A549 (cell line): ENCODE measurements around the gene DLGAP1. TPM values are rescaled to one million over a fixed set of nuclear protein-coding genes. Genes with fewer than 3 reads are reported as not detected.

Experiments
- ATAC-seq, 2 experiments: fragments of 200-7000 bp in 1 of 2; fragments of >200 bp in 1 of 2; cut with Nextera tagmentation in 1 of 2; cut with Tn5 transposase in 1 of 2; 3 replicates each; pipeline versions ENCODE4 v1.8.0 to v1.9.1; 2018 to 2020; ENCODE audit warnings: mild to moderate bottlenecking in 1 of 2, moderate library complexity in 1 of 2
- CTCF ChIA-PET: fragments of 300-600 bp; sonication (Branson Sonifier 250); formaldehyde crosslinking; extraction: SDS; loops from one replicate; lab custom pipeline; 2021; ENCODE audit warnings: antibody characterized with exemption, inconsistent platforms; lab: Yijun Ruan, JAX
- POLR2A ChIA-PET: fragments of 350-600 bp; formaldehyde crosslinking; extraction: SDS; loops from one replicate; lab custom pipeline; 2021; ENCODE audit warnings: antibody characterized with exemption, inconsistent platforms; lab: Yijun Ruan, JAX
- DNase-seq, 2 experiments: peaks; one replicate each; pipeline versions ENCODE4 v3.0.0 to v3.0.0-alpha.2; 2011 to 2016; ENCODE audit warnings: low read depth in 1 of 2, low spot score in 1 of 2
- FAIRE-seq: peaks from 2 replicates; lab custom pipeline; 2011; peaks lifted over from hg19 to GRCh38; lab: Jason Lieb, UNC
- H3K27ac ChIP-seq, 2 experiments: fragments of >200 bp; sonication (Bioruptor Twin); formaldehyde crosslinking; 3 replicates each; pipeline ENCODE4 v1.5.1; 2016 to 2017
- H3K4me1 ChIP-seq: fragments of >200 bp; sonication (Bioruptor Twin); formaldehyde crosslinking; 3 replicates; pipeline ENCODE4 v1.6.1; 2016
- H3K4me2 ChIP-seq: fragments of >200 bp; sonication (Bioruptor Twin); formaldehyde crosslinking; 3 replicates; pipeline ENCODE4 v1.6.1; 2016
- H3K4me3 ChIP-seq: fragments of >200 bp; sonication (Bioruptor Twin); formaldehyde crosslinking; 3 replicates; pipeline ENCODE4 v1.5.1; 2016
- H3K9me3 ChIP-seq: fragments of >200 bp; sonication (Bioruptor Twin); formaldehyde crosslinking; 3 replicates; pipeline ENCODE4 v1.6.1; 2016
- BHLHE40 ChIP-seq: IDR thresholded peaks from 2 replicates; pipeline ENCODE4 v1.6.1; 2012; ENCODE audit warnings: low read depth, low read length, inconsistent platforms
- CBX8 ChIP-seq: fragments of 200-600 bp; sonication (generic); IDR thresholded peaks from 2 replicates; pipeline ENCODE4 v1.6.1; 2016
- CHD4 ChIP-seq: fragments of 200-600 bp; sonication (generic); IDR thresholded peaks from 2 replicates; pipeline ENCODE4 v1.6.1; 2016; ENCODE audit warnings: antibody characterized with exemption, mild to moderate bottlenecking, borderline replicate concordance
- CTCF ChIP-seq: fragments of >200 bp; sonication (Bioruptor Twin); formaldehyde crosslinking; IDR thresholded peaks from 3 replicates; pipeline ENCODE4 v1.5.1; 2016
- EHF ChIP-seq: fragments of 250-450 bp; sonication (Bioruptor Pico); IDR thresholded peaks from 2 replicates; pipeline ENCODE4 v1.5.0; 2020; ENCODE audit warnings: mild to moderate bottlenecking
- FOSL2 ChIP-seq, 2 experiments: fragments of 450-650 bp in 1 of 2; fragments of >200 bp in 1 of 2; sonication (Bioruptor Twin) in 1 of 2; formaldehyde crosslinking; IDR thresholded peaks; 2 replicates each; pipeline versions ENCODE4 v1.5.0 to v1.6.1; 2016 to 2020; ENCODE audit warnings: mild to moderate bottlenecking in 1 of 2, moderate library complexity in 1 of 2
- GATA3 ChIP-seq: IDR thresholded peaks from 2 replicates; pipeline ENCODE4 v1.6.1; 2012; ENCODE audit warnings: borderline replicate concordance
- HES2 ChIP-seq: fragments of >200 bp; sonication (Bioruptor Twin); formaldehyde crosslinking; IDR thresholded peaks from 2 replicates; pipeline ENCODE4 v1.6.1; 2016
- JUN ChIP-seq, 2 experiments: fragments of >200 bp; sonication (Bioruptor Twin); formaldehyde crosslinking; IDR thresholded peaks; 2 replicates in 1 of 2; 3 replicates in 1 of 2; pipeline ENCODE4 v1.6.1; 2016 to 2017
- PBX3 ChIP-seq: IDR thresholded peaks from 2 replicates; pipeline ENCODE4 v1.6.1; 2012
- PHF8 ChIP-seq: fragments of 200-600 bp; sonication (generic); IDR thresholded peaks from 2 replicates; pipeline ENCODE4 v1.6.1; 2016; ENCODE audit warnings: low read depth, mild to moderate bottlenecking, antibody characterized with exemption, moderate library complexity, borderline replicate concordance
- TP53 ChIP-seq: fragments of 250-450 bp; sonication (Bioruptor Pico); IDR thresholded peaks from 2 replicates; pipeline ENCODE4 v1.5.0; 2021; ENCODE audit warnings: mild to moderate bottlenecking, moderate library complexity
- ZC3H11A ChIP-seq: fragments of 450-650 bp; IDR thresholded peaks from 2 replicates; pipeline ENCODE4 v1.6.1; 2014; ENCODE audit warnings: antibody characterized with exemption, mild to moderate bottlenecking
- ZFP36 ChIP-seq: fragments of 450-650 bp; IDR thresholded peaks from 2 replicates; pipeline ENCODE4 v1.6.1; 2014; ENCODE audit warnings: borderline replicate concordance; ENCODE audit not compliant: partially characterized antibody
- ZSCAN20 ChIP-seq: fragments of 250-450 bp; sonication (Bioruptor Pico); IDR thresholded peaks from 2 replicates; pipeline ENCODE4 v1.8.0; 2022; ENCODE audit warnings: mild to moderate bottlenecking, moderate library complexity
- WGBS: methylation state at CpG from one replicate; pipeline ENCODE4 v1.1.6; 2017; ENCODE audit errors: missing lambda C conversion rate; 5-methylcytosine and 5-hydroxymethylcytosine counted together
- polyA plus RNA-seq, 4 experiments: library from polyadenylated mRNA; depleted of rRNA in 3 of 4; stranded (reverse); fragments of >200 nt; fragmentation: RNase III in 1 of 4; extraction: RNeasy Plus Mini Kit Qiagen cat#74134 plus additional on column Dnase treatment in 1 of 4; gene quantifications; 2 replicates in 3 of 4; 3 replicates in 1 of 4; pipeline ENCODE4 v1.2.3, GENCODE V29; 2011 to 2017
- TF ChIP-seq, protein P1 (sequence below): fragments of 250-450 bp; sonication (Bioruptor Pico); IDR thresholded peaks from 2 replicates; pipeline ENCODE4 v1.5.0; 2020; ENCODE audit warnings: low read depth, mild to moderate bottlenecking, moderate library complexity

Gene DLGAP1
- polyA plus RNA-seq, 2 of the 4 experiments (the other 2 are of a cell fraction), result 0.04 to 0.12 TPM

DNA sequence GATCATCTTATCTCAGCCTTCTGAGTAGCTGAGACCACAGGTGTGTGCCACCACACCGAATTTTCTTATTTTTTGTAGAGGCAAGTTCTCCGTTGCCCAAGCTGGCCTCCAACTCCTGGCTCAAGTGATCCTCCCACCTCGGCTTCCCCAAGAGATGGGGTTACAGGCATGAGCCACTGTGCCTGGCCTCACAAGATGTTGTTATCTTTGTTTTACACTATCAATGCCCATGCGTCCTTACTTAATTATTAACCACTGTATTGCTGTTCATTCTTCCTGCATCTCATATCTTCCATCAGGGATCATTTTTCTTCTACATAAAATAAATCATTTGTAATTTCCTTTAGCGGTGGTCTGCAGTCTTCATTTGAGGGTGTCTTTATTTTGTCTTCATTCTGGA, 823.2 kb downstream of the DLGAP1 start:
- CTCF ChIA-PET, result interaction anchor here (0.6 to 3.8 kb wide), 3 partner anchors 16 to 321 kb away, joined by 3 to 17 read pairs (median 3); no protein-coding TSS in a partner anchor
- H3K9me3 ChIP-seq, result no peaks in the 10 kb centered on the region
- POLR2A ChIA-PET, result no interaction called here
- FAIRE-seq (no peak), ATAC-seq (no peak), DNase-seq (no peak)
- H3K4me1 ChIP-seq, result peaks cover 33% of the 10 kb centered on the region
- TF ChIP-seq FOSL2 (IDR thresholded peaks at IDR 0.05), result no peak
- no peak for TF ChIP-seq FOSL2 (CRISPR knock-in tag; IDR thresholded peaks at IDR 0.05)
- TF ChIP-seq, protein P1, sequence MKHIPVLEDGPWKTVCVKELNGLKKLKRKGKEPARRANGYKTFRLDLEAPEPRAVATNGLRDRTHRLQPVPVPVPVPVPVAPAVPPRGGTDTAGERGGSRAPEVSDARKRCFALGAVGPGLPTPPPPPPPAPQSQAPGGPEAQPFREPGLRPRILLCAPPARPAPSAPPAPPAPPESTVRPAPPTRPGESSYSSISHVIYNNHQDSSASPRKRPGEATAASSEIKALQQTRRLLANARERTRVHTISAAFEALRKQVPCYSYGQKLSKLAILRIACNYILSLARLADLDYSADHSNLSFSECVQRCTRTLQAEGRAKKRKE (CRISPR knock-in tag), result no peak
- no peak for TF ChIP-seq JUN (IDR thresholded peaks at IDR 0.05)
- TF ChIP-seq ZFP36, result no peak
- no peak for TF ChIP-seq GATA3
- TF ChIP-seq CHD4, result no peak
- TF ChIP-seq PBX3, result no peak
- TF ChIP-seq HES2, result no peak
- whole genome bisulfite sequencing, result 76% methylated on average over 5 of the region's 5 CpGs
- no peak overlapping the region for H3K4me2 ChIP-seq
- peak overlapping the region; percentile 38 to 86 for H3K27ac ChIP-seq
- no peak overlapping the region for H3K4me3 ChIP-seq

DNA sequence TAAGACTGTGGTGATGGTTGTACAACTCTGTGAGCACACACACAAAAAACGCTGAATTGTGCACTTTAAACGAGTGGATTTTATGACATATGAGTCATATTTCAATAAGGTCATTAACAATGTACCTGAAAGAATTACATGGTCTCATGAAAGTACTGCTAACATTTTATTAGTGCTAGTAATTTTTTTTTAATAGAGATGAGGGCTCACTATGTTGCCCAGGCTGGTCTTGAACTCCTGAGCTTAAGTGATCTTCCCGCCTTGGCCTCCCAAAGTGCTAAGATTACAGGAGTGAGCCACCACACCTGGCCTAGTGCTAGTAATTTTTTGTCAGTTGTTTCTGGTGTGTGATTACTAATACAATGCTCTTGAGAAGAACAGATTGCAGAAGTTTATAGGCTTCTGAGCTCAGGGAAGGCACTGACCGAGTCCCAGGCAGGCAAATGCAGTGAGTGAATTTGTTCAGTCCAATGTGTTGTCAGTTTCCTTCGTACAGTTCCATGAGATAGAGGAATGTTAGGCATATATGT, 828.1 kb downstream of the DLGAP1 start:
- Histone ChIP-seq H3K4me2 (no peak overlapping the region), H3K4me1 (peaks cover 48% of the 10 kb centered on the region), H3K4me3 (no peak overlapping the region), H3K27ac (peak overlapping the region; percentile 99 to 100)
- WGBS, result 70% methylated on average over 5 of the region's 5 CpGs
- POLR2A ChIA-PET, result interaction anchor here (0.6 to 0.7 kb wide), 3 partner anchors 25 to 40 kb away, joined by 3 to 6 read pairs (median 4); no protein-coding TSS in a partner anchor
- no peak for DNase-seq
- FAIRE-seq, result no peak
- TF ChIP-seq CTCF (no peak), ZSCAN20 (CRISPR knock-in tag) (no peak), CBX8 (no peak), FOSL2 (IDR thresholded peaks at IDR 0.05) (no peak), FOSL2 (CRISPR knock-in tag; IDR thresholded peaks at IDR 0.05) (0 out of 2 replicates have a peak, but pooled peaks have one; percentile 27), ZC3H11A (no peak), BHLHE40 (no peak), PHF8 (no peak), CHD4 (no peak)
- TF ChIP-seq, all 56 proteins: peak for 1
- no peaks in the 10 kb centered on the region for H3K9me3 ChIP-seq
- CTCF ChIA-PET, result interaction anchor here (0.9 to 8.0 kb wide), 5 partner anchors 23 to 39 kb away, joined by 3 to 68 read pairs (median 7); no protein-coding TSS in a partner anchor
- ATAC-seq, result no peak

DNA sequence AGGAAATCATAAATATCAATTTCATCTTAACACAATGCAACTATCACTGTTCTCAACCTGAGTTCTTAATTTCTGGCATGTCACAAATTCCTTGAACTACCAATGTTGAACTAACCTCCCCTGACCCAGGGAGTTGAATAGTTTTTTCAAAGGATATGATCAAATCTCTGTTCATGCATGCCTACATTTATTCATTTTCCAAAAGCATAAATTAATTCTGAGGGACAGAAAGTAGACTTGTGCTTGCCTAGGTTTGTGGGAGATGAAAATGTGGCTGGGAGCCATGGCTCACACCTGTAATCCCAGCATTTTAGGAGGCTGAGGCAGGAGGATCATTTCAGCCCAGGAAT, 829.4 kb downstream of the DLGAP1 start:
- DNase-seq, result no peak
- TF ChIP-seq ZFP36 (no peak), TP53 (CRISPR knock-in tag) (0 out of 2 replicates have a peak, but pooled peaks have one; percentile 40), EHF (CRISPR knock-in tag) (peak; percentile 15; the same call in 1 of the 2 replicates)
- CTCF ChIA-PET, result interaction anchor here (0.7 to 8.0 kb wide), 5 partner anchors 24 to 1433 kb away, joined by 3 to 68 read pairs (median 12); no protein-coding TSS in a partner anchor
- peak overlapping the region; percentile 99 to 100 for H3K27ac ChIP-seq
- peaks cover 56% of the 10 kb centered on the region for H3K4me1 ChIP-seq
- H3K4me2 ChIP-seq, result peak overlapping the region; percentile 71
- POLR2A ChIA-PET, result interaction anchor here (3.0 to 5.4 kb wide), 6 partner anchors 20 to 40 kb away, joined by 26 to 101 read pairs (median 64); no protein-coding TSS in a partner anchor
- ATAC-seq, result no peak
- H3K4me3 ChIP-seq, result peak overlapping the region; percentile 16; the same call in 1 of the 3 replicates
- FAIRE-seq, result no peak
- H3K9me3 ChIP-seq, result no peaks in the 10 kb centered on the region
